NCI-H1436 (cell line): ENCODE measurements around the gene NABP1.

ENCODE experiments used
- DNase-seq: peaks from one replicate; lab custom pipeline; 2025; lab: John Stamatoyannopoulos, UW

The NABP1 gene

DNA sequence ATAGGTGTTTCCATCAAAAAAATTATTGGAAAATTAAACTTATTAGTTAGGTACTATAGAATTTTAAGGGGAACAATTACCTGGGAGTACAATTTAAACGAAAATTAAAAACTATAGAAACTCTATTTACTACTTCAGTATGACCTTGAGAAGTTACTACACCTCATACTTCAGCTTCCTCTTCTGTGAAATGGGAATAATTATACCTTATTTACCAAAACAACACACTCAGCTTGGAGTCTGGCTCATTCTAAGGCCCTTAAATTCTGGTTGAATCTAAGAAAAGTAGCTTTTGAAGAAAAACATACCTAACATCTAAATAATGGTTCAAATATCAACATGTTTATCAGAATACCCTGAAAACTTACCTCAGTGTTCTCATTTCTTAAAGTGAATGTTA lies 2.7 kb downstream of the NABP1 start:
- DNase-seq: no peak

DNA sequence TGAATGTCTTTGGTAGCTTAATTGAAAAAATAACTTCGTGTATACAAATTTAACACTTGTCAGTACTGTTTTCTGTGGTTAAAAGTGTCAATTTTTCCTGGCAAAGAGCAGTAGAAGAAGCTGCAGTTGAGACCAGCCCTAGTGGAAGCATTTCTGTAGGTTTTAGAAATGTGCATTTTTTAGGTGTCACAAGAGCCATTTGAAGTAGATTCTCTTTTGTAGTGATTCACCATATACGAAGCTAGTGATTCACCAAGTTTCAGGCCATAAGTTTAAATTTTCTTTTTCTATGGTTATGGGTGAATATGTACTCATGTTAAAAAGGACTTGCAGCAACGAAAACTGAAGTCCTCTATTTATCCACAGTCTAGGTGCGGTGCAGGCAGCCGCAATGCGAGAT lies 4.2 kb downstream of the NABP1 start:
- DNase-seq: no peak

DNA sequence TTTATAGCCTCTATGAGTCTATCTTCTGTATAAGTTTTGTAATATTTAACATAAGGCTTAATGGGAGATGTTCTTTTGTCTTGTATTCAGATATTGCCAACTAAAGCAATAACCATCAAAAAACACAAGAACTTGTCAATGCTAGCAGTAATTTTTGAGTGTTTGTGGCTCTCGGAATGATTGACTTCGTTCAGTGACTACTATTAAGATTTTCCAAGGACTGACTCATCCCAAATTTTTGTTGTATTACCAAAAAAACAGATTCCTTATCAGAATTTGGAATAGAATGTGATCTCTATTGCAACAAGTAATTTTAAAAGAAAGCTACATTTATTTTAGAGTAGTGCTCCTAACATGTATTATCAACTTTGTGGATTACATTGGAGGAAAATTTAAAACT lies 8.1 kb downstream of the NABP1 start:
- DNase-seq: no peak

DNA sequence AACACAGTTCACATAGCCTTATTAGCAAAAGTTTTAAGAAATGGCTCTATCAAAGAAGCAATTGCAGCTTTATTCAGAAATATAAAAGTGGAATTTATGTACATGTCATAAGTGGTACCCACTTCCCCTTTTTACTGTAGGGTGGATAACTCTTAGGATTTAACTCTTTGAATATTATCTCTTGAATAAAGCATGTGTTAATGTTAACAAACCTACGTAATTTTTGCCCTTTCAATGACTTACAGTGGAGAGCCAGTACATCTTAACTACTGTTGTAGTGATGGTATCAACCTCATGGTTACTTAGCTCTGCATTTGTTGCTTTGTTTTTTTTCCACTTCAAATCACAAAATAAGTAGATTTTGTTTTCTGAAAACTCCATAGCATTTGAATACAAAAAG lies 8.8 kb downstream of the NABP1 start:
- DNase-seq: no peak

DNA sequence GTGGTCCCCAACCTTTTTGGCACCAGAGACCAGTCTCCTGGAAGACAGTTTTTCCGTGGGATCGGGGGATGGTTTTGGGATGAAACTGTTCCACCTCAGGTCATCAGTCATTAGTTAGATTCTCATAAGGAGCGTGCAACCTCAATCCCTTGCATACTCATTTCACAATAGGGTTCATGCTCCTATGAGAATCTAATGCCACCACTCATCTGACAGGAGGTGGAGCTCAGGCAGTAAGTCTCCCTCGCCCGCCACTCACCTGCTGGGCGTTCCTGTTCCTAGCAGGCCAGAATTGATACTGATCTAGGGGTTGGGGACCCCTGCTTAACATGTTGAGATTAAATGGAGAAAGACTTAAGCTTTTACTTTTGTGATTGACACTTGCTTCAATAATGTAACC lies 9.9 kb downstream of the NABP1 start:
- DNase-seq: no peak

DNA sequence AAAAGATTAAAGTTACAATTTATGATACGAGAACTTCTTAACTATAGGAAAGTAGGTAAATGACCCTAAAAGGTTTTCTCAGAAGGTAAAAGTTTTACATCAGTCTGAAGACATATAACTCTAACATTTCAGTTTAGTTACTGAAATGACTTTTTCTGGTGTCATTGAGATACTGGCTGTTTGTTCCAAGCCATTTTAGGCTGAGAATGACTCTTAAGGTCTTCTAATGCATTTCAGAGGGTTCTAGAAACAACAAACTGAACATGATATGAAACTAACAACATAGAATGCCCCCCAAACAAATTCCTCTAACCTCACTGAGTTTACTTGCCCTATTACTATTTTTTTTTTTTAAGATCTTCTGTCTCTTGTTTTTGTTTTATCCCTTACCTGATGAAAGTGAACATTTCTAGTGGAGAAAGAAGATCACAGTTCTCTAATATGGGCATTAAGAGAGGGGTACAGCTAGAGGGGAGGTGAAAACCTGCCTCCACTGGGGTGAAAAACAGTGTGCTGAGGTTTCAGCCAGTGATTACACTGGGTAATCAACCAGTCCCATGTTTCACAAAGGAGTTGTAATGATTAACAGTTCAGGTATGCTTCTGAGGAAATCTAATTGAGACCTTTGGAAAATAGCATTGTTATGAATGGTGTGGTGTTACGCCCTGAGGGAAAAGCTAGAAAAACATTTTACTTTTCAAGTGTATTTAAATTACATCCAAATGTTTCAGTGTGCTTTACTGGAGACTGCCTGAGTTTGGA lies 11.2 kb downstream of the NABP1 start:
- no peak for DNase-seq

DNA sequence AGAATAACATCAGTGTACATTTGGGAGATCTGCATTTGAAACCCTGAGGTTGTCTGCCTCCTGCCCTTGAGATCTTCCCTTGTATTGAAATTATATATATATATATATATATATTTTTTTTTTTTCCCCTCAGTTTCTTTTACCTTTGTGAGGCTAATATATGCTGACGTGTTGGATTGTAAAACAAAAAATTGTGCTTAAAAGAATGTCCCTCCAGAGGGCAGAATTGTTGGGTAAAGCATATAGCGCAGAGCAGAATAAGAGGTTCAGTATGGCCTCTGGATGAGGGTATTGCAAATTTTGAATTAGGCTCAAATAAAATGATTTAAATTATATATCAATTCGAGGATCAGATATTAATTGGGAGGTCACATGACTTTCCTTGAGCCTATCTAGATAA lies 12.4 kb downstream of the NABP1 start:
- no peak for DNase-seq

DNA sequence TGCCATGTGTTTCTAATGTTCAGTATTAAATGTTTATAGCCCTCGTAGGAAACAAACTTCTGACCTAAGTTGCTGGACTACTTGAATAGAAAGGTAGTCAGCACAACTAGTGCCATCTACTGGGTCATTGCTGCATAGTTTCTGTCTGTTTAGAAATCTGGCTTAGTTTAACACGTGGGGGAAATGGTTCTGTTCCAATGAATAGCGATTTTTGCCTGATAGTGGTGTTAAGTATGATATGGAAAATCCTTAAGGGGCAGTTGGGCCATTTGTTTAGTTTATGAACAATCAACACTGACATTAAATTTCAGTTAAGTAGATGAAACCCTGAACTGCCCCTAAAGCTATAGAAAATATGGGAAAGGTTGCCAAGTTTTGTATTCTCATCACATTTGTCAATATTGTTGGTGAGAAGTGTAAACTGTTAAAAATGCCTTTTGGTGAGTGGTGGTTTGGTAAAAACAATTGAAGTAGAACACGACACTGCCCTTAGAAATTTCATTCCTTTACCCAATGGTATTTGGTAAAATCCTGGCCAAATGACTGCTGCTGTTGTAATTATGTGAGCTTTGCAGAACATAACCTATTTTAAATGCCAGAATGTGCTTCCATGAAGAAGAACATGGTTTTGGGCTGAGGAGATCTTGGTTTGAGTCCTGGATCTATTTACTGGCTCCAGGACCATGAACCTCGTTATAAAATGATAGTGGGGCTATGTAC lies 13.2 kb downstream of the NABP1 start:
- peak; percentile 33 for DNase-seq

DNA sequence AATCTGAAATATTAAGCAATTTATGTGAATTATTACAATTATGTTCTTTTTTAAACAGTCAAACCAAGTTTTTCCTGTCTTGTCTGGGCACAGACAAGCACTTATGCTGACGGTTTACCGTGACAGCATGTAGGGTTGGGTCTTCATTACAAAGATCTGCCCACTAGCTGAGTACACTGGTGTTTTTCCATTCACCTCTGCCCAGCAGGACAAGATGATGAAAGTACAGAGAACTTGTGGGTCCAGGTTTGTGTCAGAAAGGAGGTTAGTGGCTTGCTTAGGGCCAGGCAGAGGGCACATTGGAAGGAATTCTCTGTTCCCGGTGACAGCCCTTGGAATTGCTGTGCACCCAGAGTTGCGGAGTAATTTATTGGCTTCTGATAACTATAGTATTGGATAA lies 14.0 kb downstream of the NABP1 start:
- no peak for DNase-seq

DNA sequence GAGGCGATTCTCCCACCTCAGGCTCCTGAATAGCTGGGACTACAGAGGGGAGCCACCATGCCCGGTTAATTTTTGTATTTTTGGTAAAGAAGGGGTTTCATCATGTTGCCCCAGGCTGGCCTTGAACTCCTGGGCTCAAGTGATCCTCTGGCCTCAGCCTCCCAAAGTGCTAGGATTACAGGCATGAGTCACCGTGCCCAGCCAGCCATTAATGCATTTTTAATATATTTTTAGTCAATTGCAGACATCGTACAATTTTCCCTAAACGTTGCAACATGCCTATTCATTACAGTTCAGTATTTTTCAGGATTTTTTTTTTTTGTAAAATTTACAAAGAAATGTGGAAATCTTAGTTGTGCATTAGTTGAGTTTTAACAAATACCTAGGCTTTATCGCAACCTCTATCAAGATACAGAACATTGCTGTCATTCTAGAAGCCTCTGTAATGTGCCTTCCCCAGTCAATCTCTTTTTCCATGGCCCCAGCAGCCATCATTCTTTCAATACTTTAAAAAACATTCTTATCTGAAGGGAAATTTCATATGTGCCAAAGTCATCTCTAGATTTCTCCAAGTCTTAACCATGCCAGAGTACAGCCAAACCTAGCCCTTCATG lies 14.7 kb downstream of the NABP1 start:
- no peak for DNase-seq

DNA sequence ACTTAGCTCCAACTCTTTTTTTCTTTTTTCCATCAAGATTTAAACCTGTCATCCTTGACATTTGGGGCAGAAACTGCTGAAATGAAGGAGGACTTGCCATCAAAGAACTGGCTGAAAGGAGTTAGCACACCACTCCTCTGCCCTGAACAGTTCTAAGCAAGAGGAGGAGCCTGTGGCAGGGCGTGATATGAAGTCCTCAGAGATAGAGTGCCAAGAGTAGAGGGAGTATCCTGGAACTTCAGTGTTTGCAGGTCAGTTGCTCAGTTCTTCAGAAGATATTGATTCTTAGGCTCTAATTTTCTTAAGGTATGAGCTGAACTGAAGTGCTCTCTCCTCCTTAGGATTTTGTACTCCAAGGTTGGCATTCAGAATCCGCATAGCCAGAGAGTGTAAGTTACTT lies 15.2 kb downstream of the NABP1 start:
- no peak for DNase-seq

DNA sequence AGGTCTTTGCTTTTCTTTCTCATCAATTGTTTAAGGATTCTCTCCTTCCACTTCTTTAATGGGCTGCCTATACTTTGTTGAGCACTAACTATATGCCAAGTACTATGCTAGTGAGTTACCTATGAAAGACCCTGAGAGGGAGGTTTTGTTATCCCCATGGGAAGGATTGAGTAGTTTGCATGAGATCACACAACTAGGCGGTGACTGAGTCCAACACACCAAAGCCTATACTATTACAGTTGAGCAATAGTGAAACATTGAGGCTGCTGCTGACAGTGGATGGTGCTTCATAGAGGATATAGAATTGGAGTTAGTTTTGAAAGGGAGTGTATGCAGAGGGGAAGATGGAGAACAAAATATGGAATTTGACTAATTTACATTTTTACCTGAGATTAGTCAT lies 15.8 kb downstream of the NABP1 start:
- DNase-seq: no peak

DNA sequence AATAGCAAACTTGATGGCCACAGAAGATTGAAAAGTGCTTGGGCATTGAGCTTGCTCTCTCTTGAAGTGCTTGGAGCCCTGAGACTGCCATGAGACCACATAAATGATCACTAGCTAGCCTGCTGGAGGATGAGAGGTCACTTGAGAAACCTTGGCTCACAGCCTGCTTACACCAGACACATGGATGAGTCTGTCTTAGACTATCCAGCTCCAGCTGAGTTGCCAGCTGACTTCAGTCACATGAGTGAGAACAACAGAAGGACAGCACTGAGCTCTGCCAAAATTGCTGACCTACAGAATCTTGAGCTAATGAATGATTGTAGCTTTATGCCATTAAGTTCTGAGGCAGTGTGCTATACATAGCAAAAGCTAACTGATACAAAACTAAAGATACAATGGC lies 18.1 kb downstream of the NABP1 start:
- no peak for DNase-seq

DNA sequence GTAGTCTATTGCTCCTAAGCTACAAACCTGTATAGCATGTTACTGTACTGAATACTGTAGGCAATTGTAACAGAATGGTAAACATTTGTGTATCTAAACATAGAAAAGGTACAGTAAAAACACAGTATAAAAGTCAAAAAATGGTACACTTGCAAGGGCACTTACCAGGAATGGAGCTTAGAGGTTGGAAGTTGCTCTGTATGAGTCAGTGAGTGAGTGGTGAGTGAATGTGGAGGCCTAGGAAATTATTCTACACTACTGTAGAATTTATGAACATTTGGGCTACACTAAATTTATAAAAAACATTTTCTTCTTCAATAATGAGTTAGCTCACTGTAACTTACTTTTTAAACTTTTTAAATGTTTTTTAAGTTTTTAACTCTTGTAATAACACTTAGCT lies 19.0 kb downstream of the NABP1 start:
- DNase-seq: no peak

DNA sequence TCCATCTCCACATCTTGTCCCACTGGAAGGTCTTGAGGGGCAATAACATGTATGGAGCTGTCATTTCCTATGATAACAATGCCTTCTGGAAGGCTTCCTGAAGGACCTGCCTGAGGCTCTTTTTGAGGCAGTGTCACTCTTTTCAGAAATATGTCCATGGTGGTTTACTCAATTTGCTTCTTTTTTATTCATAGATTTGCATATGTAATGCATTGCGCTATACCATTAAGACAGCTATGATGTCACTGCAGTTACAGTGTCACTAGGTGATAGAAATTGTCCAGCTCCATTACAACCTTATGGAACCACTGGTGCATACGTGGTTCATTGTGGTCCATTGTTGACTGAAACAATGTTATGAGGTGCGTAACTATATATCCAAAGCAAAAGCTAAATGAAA lies 19.9 kb downstream of the NABP1 start:
- DNase-seq: no peak

DNA sequence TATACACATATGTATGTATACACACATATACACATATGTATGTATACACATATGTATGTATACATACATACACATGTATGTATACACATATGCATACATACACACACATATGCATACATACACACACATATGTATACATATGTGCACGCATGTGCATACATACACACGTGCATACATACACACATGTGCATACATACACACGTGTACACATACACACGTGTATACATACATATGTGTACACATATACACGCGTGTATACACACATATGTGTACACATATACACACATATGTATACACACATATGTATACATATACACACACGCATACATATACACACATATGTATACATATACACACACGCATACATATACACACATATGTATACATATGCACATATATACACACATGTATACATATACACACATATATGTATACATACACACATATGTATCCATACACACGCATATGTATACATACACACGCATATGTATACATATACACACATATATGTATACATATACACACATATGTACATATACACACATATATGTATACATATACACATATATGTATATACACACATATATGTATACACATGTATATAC lies 21.5 kb downstream of the NABP1 start:
- no peak for DNase-seq

DNA sequence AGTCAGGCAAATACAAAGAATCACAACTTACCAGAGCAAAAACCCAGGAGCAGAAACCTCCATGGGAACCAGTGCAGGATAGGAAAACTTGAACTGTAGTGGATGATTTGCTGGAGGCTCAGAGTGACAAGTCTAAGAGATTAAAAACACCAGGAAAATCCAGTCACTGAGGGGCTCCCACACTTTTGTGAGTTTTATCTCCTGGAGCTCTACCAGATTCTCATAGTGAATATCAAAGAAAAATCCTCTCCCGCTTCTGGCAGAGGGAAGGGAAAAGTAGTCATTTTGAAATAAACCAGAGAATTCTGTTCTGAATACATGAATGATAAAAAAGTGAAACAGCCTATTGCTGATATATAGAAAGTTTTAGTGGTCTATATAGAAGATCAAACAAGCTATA lies 23.1 kb downstream of the NABP1 start:
- DNase-seq: no peak

DNA sequence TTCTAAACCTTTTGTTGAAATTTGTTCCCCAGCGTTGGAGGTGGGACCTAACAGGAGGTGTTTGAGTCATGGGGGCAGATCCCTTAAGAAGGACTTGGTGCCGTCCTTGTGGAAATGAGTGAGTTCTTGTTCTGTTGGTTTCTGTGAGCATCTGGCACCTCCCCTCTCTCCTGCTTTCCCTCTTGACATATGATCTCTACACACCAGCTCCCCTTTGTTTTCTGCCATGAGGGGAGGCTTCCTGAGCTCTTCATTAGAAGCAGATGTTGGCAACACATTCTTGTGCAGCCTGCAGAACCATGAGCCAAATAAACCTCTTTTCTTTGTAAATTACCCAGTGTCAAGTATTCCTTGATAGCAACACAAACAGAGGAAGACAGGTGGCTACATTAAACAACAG lies 23.8 kb downstream of the NABP1 start:
- DNase-seq: no peak

DNA sequence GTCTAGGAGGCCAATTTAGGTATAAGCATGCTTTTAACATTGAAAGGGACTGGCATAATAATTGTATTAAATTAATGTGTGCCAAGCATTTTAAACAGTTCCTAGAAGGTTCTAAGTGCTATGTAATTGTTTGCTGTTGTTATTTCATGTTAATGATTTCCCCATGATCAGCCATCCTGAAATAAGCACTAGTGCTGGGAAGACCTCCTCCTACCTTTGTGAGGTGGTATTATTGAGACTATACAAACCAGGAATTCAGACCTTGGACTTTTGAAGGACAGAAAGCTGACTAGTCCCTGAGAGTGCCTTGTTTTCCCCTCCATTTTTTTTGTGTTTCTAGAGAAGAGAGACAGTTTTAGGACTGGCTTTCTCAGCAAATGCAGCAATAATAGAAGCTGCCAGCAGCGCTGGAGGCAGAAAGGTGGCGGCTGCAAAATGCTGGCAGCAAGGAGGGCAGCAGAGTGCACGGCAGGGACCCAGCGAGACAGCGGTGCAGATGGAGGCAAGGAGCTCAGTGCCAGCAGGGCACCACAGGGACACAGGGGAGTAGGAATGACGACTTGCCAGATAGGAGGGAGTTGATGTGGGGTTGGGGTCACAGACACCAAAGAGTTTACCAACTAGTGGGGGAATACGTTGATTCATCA lies 25.3 kb downstream of the NABP1 start:
- no peak for DNase-seq

DNA sequence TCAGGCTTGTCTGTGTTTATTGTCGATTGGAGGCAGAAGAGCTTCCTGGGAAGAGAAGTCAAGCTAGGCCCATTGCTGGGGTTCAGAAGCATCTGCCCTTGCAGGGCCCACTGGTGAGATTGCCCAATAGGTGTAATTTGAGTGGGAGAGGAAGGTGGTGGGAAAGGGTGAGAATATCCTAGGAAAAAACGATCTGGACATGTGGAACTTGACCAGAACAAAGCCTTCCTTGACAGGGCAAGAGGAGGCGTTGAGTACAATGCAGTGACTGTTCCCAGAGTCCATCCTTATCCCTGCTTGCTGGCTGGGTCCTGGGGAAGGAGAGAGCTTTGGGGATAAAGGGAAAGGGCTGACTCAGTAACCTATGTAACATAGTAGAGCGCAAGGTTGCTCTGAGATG lies 27.1 kb downstream of the NABP1 start:
- no peak for DNase-seq

DNA sequence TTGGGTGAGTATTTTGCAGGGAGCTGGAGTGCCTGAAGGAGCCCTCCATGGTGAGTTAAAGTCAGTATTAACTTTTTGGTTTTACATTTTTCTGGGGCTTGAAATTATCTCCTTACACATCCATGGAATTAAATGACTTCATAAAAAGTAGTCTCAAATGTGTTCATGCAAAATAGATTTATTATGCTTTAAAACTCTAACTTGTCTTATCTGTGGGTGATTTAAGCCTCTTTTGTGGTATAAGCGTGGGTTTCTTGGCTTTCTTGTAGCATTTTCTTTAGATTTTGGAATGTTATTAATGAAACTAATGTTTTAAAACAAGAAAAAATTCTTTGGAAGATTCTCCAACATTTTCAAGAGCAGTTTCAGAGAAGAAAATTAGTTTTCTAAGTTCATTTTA lies 27.8 kb downstream of the NABP1 start:
- no peak for DNase-seq

DNA sequence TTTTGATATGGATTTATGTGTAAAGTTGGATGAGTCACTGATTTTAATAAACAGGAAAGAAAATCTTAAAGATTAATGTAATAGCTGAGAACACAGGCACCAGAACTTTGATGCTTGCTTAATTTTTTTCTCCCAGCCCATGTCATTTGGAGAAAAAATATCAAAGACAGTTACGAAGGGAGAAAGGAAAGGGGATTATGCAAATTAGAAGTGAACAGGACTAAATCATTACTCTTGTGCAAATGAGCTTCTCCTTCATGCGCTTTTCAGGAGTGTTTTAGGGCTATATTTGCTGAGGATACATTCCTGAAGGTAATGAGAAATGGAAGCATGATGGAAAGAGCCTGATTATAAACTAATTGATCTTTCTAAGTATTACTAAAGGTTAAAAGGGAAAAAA lies 28.9 kb downstream of the NABP1 start:
- DNase-seq: no peak

DNA sequence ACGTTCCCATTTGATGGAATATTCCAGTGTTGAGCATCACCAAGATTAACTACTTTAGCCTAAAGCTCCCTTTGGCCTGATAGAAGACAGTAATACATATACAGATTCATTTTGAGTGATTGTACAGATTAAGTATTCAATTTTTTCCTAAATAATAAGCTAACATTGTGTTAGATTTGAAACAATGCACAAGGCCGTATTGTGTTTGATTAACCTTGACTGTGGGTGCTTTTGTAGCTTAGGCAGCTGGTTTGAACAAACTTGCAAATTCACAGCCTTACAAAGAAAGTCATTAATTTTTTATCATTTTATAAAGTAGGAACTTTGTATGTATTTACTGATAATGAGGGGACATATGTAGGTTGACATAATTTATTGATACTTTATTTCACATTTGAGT lies 29.6 kb downstream of the NABP1 start:
- DNase-seq: no peak
